GM18870 (cell line): ENCODE measurements around the gene MAN1B1.
"Not testable (repeated sequence)": the region's sequence is repeated elsewhere in the genome, so short reads cannot be mapped to it uniquely, and the experiment has no call there.

Experiments
- ATAC-seq: cut with Tn5 transposase; IDR thresholded peaks from one replicate; pipeline ENCODE4 v1.9.1; 2021; ENCODE audit warnings: moderate library complexity; ENCODE audit not compliant: unreplicated experiment

The MAN1B1 gene

GRCh38 chr9:137052293-137052692 lies 34.5 kb upstream of the MAN1B1 start:
- ATAC-seq: no peak

DNA sequence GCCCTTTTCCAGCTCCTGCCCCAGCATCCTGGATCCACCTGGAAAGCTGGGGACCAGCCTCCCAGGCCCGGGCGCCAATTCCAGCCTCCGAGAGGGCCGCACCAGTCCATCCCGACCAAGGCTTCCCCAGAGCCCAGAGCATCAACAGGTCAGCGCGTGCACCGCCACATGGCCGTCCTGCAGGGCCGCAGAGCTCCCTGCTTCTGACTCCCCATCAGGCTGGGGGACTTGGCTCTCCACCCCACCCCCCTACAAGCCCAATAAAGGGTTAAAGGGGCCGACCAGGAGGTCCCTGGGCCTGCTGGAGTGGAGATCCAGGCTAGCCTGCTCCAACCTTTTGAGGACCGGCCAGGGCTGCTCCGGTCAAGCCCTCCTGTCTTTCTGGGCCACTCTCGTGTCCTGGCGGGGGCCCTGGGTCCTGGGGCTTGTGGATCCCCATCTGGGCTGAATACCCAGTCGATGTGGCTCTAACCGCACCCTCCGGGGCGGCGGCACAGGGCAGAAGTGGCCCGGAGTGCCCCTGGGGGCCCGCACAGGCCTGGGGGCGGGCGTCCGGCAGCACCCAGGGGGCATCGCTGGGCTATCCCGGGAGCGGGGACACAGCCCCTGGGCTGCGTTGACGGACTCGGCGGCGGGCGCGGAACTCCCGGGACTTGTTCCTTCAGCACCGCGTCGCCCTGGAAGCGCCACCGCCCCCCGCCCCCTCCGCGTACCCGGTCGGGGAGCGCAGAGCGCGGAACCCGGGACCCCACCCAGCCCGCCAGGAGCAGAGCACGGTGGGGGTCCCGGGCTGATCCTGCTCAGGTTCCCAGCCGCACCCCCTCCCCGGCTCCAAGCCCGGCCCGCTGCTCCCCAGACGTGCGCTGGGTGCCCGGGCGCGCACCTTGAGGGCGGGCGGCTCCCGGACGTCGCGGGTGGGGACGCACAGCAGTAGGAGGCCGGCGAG lies 33.5 kb upstream of the MAN1B1 start:
- ATAC-seq: no peak

- no peak for ATAC-seq
Observed at GRCh38 chr9:137053944-137054931, 32.5 kb upstream of the MAN1B1 start, which contains the start of gene ENTPD2. Gene ENTPD2 (minus strand): TSS chr9:137054061. CDS start chr9:137053997, 64 bp downstream.

GRCh38 chr9:137054932-137055384 lies 31.8 kb upstream of the MAN1B1 start:
- no peak for ATAC-seq

GRCh38 chr9:137055385-137056364 lies 31.1 kb upstream of the MAN1B1 start:
- no peak for ATAC-seq

DNA sequence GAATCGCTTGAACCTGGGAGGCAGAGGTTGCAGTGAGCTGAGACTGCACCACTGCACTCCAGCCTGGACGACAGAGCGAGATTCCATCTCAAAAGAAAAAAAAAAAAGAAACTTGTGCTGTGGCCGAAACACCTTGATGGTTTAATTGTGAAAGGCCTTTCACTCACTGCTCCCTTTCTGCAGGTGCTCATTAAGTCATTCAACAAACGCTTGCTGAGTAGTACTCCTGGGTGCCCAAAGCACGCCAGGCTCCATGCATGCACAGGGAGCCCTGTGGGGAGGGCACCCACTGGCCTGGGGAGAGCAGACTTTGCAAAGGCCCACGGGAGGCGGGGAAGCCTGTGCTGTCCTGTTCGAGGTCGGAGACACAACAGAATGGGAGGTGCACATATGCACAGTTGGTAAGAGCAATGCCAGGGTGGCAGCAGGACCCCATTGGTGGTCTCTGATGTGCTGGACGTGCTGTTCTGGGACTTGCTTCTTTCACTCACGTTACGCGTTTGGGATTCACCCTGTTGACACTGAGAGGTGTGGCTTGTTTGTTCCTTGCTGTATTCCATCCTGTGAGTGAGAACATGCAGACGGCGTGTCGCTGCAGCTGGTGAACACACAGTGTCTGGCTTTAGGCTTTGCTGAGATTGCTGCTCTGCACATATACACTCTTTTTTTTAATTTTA lies 29.9 kb upstream of the MAN1B1 start:
- ATAC-seq: no peak

DNA sequence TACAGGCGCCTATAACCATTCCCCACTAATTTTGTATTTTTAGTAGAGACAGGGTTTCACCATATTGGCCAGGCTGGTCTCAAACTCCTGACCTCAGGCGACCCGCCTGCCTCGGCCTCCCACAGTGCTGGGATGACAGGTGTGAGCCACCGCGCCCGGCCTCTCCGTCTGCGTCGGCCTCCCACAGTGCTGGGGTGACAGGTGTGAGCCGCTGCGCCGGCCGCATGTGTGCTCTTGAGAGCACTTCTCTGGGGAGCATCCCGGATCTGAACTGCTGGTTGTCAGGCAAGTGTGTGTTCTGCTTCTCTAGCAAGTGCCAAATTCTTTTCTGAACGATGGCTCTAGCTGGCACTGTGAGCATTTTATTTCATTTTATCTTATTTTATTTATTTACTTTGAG lies 29.2 kb upstream of the MAN1B1 start:
- no peak for ATAC-seq

DNA sequence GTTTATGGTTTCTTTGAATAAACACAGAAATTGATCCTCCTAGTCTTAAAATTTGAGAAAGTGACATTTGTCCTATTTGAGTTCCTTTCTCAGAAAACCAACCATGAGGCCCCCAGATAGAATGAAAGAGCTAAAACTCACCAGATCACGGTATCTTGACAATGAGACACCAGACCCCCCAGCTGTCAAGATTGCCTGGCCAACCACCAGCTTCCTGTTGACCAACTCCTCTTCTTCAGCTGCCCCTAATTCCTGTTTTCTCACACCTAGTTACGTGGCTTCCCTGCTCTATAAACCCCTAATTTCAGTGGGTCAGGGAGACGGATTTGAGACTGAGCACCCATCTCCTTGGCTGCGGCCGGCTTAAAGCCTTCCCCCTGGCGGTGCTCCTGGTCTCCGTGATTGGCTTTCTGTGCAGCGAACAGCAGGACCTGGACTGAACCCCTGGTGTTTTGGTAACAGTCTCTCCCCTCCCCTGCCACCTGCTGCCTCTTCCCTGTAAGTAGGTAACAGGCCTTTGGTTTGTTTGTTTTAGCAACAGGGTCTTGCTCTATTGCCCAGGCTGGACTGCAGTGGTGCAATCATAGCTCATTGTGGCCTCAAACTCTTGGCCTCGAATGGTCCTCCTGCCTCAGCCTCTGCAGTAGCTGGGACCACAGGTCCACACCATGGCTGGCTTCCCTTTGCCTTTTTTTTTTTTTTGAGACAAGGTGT lies 28.1 kb upstream of the MAN1B1 start:
- no peak for ATAC-seq

DNA sequence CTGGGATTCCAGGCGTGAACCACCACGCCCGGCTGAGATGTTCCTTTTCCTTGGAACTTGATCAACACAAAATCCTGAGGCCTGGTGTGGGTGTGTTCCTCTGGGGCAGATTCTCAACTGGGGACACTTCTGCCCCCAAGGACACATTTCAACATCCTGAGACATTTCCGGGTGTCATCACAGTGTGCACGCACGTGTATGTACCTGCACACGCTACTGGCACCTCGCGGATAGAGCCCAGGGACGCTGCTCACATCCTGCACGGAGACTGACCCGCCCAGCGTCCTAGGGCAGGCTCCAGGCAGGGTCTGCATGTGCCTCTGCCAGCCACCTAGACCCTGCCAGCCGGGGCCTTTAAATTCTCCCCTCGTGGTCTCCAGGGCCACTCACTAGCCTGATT lies 24.4 kb upstream of the MAN1B1 start:
- no peak for ATAC-seq

GRCh38 chr9:137062798-137063197 lies 24.0 kb upstream of the MAN1B1 start:
- ATAC-seq: not testable (repeated sequence)

GRCh38 chr9:137063311-137064026 lies 23.3 kb upstream of the MAN1B1 start:
- ATAC-seq: no peak

GRCh38 chr9:137064027-137064879 lies 22.5 kb upstream of the MAN1B1 start:
- ATAC-seq: no peak

- no peak for ATAC-seq
Observed at GRCh38 chr9:137064880-137065164, 22.0 kb upstream of the MAN1B1 start.

- ATAC-seq: no peak
Observed at GRCh38 chr9:137065336-137065967, 21.3 kb upstream of the MAN1B1 start.

DNA sequence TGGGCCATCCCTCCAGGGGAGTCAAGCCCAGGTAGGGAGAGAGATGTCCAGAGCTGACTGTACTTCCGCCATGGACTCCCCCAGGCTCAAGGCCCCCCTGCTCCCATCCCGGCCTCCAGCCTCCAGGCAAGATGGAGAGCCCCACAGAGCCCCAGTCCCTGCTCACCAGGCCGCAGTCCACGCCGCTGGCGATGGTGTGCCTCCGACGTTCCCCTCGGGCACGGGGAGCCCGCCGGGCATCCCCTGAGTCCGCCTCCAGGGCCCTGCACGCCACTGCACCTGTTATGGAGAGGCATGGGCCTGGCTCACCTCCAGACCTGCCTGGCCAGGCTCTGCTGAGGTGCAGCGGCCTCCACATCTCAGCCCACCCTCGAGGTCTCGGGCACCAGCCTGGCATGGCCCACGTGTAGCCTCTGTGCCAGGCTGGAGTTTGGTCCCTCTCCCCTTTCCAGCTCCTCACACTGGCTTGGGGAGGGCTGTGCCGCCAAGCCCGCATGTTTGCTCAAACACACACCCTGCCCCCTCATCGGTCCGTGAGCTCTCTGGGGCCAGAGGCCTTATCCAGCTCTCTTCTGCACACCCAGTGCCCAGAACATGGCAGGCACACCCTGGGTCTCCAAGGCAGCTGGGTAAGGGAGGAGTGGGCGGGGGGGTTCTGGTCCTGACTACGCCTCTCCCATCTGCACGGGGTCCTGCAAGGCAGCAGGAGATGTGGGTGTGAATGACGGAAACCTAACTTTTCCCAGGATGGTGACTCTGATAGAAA lies 20.5 kb upstream of the MAN1B1 start:
- ATAC-seq: no peak

DNA sequence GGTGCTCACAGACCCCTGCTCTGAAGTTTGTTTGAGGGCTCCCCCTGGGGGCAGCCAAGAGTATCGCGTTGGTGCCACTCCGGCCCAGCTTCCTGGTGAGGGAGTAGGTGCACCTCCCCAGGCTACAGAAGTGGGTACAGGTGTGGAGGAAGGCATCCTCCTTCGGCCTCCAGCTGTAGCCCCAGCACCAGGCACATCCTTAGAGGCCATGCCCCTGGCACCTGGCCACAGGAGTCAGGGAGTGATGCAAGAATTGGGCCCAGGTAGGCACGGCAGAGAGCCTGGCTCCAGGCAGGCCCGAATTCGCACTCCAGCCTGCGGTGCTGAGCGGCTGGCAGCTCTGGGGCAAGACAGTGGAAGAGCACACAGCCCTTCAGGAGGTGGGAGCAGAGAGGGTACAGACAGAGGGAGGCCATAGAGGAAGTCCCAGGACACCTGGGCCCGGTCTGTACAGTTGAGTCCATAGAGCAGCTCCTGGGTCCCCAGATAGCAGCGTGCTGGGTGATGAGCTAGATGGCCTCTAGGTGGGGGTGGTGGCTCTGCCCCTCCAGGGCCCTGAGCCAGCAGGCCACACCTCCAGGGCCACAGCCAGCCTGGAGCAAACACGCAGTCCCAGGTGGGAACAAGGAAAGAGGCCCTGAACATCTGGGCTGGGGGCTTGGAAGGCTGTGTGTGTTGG lies 18.8 kb upstream of the MAN1B1 start:
- no peak for ATAC-seq
